NCI-H1436 (cell line): Measurements from ENCODE around the gene PTPRJ.

ENCODE experiments used
- DNase-seq: peaks from one replicate; lab custom pipeline; 2025; lab: John Stamatoyannopoulos, UW

Gene PTPRJ

GRCh38 chr11:48040830-48041444 lies 60.6 kb downstream of the PTPRJ start:
- DNase-seq: no peak

GRCh38 chr11:48041877-48042695 lies 61.7 kb downstream of the PTPRJ start:
- DNase-seq: no peak

DNA sequence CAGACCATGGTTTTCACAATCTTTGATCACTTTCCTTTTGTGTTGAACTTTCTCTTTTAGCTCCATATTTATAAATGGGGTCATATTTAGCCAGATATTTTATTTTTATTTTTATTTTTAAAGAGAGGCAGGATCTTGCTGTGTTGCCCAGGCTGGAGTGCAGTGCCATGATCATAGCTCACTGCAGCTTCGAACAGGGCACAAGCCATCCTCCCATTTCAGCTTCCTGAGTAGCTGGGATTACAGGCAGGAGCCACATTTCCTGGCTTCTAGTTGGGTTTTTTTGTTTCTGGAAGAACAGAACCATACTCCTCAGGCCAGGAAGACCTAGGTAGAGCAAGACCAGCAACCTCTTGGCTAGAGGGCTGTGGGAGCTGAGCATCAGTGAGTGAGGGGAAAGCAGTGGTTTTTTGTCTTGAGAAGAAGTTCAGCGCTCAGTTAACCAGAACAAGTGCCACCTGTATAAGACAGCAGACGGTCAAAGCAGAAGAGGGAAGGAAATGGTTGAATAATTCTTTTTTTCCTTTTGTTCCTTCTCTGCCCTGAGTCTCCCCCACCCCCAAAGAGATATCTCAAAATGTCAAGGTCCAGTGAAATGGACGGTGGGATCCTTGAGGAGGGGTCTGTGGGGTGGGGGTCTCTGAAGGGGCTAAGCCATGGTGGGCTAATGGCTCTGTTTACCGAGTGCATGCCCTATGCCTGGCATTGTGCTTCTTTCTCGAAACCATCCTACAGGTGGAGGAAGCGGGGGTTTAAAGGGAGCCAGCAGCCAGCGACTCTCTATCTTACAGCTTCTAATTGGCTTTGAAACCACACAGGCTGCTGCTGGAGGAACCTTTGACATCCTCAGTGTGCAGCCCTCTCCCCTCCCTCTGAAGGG lies 63.0 kb downstream of the PTPRJ start:
- no peak for DNase-seq

- DNase-seq: no peak
These were observed 63.7 kb downstream of the PTPRJ start for GRCh38 chr11:48043991-48044512.

GRCh38 chr11:48044577-48044976 lies 64.2 kb downstream of the PTPRJ start:
- no peak for DNase-seq

DNA sequence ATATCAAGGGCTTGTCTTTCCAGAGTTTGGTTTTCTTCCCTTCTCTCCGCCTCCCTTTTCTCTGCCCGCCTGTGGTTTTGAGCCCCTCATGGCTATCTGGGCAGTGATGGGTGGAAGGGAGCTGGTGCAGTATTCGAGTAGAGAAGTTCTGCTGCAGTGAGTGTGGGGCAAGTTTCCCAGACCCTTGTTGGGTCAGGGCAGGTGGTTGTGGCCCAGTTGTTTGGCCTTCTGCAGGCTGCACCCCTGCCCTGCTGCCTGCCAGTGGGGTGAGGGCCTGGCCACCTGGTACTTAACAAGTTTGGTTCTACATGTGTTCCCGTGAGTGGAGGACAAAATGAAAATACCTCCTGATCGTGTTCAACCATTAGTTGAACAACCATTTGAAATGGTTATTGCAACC lies 65.2 kb downstream of the PTPRJ start:
- no peak for DNase-seq

- DNase-seq: no peak
These were observed 67.3 kb downstream of the PTPRJ start for GRCh38 chr11:48047616-48048015.

GRCh38 chr11:48049036-48049435 lies 68.7 kb downstream of the PTPRJ start:
- DNase-seq: no peak

- DNase-seq: no peak
These were observed 69.9 kb downstream of the PTPRJ start for GRCh38 chr11:48050304-48050703.

DNA sequence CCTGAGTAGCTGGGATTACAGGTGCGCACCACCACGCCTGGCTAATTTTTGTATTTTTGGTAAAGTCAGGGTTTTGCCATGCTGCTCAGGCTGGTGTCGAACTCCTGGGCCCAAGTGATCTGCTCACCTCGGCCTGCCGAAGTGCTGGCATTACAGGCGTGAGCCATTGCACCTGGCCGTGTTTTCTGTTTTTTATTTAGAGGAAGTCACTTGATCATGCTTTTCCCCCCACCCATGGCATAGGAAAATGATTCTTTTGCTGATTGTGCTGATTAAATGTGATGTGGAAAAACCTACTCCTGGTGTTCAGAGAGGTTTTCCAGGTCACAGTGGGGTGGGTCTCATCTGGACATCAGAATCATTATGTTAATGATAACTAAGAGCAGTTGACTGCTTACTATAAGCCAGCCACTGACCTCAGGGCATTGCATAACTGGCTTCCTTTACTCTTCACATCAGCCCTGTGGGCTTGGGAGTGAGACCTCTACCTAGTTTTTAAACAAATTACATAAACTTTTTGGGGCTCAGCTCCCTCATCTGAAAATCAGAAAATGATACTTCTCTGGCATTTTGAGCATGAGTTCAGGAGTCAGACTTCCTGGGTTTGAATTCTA lies 71.0 kb downstream of the PTPRJ start:
- no peak for DNase-seq

- no peak for DNase-seq
These were observed 72.1 kb downstream of the PTPRJ start for GRCh38 chr11:48052183-48053044.

GRCh38 chr11:48054994-48055291 lies 74.6 kb downstream of the PTPRJ start:
- no peak for DNase-seq

- no peak for DNase-seq
These were observed 75.2 kb downstream of the PTPRJ start for GRCh38 chr11:48055292-48056132.

DNA sequence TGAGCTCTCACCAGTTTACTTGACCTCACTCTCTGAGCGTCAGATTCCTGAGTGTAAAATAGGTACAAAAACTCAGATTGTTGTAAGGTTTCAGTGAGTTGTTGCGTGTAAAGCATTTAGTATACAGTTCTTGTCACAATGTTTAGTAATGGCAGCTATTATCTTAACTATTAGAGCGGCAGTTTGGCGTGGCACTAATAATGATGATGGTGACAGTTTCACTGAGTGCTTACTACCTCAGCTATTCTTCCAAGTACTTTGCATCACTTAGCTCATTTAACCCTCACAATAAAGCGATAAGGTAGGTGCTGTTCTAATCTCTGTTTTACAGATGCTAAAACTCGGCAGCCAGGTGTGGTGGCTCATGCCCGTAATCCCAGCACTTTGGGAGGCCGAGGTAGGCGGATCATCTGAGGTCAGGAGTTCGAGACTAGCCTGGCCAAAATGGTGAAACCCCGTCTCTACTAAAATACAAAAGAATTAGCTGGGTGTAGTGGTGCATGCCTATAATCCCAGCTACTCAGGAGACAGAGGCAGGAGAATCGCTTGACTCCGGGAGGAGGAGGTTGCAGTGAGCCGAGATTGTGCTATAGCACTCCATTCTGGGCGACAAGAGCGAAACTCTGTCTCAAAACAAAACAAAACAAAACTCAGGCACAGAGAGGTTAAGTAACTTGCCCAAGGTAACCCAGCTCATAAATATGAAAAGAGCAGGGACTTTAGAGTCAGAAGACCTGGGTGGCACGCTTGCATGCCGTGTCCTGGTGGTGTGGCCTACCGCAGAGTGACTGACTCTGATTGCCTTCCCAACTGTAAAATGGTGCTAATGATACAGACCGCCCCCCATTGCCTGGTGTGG lies 76.2 kb downstream of the PTPRJ start:
- no peak for DNase-seq

DNA sequence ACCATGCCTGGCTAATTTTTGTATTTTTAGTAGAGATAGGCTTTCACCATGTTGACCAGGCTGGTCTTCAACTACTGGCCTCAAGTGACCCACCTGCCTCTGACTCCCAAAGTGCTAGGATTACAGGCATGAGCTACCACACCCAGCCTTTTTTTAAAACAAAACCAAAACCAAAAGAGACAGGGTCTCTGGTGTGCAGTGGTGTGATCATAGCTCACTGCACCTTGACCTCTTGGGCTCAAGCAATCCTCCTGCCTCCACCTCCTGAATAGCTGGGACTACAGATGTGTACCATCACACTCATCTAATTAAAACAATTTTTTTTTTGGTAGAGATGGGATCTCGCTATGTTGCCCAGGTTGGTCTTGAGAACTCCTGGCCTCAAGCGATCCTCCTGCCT lies 77.7 kb downstream of the PTPRJ start:
- DNase-seq: no peak

DNA sequence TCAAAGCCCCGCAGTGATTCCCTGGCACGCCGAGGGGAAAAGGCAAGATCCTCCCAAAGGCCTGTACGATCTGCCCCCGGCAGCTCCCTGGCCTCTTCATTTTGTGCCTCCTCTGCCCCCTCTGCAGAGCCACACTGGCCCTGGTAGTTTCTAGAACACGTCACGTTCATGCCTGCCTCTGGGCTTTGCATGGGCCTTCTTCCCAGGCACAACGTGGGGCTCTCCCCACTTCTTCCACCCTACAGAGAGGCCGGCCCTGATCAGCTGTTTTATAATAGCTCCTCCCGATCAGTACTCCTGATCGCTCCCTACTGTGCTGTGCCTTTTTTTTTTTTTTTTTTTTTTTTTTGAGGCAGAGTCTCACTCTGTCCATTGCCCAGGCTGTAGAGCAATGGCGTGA lies 78.4 kb downstream of the PTPRJ start:
- DNase-seq: no peak

GRCh38 chr11:48062649-48063048 lies 82.3 kb downstream of the PTPRJ start:
- no peak for DNase-seq

DNA sequence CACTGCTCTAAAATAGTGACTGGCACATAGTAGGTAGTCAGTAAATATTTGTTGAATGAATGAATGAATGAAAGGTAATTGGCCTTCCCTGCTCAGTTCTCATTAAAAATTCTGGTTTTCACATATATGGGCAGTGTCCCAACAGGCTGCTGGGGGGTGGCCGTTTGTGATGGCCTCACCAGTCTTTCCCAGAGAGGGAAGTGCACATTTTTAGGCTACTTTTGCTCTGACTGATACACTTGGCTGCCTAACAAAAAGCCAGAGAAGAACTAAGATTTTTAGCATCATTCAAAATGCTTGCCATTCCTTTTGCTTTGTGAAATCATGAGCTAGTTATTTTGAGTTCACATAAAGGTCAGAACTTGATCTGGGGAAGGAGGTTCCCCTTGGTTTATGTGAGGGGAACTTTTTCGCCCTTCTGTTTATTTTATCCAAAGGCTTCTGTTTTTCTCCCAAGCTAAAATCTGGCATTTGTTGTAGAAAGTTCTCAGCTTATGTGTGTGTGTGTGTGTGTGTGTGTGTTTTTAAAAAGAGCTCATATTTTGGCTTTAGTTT lies 83.1 kb downstream of the PTPRJ start:
- no peak for DNase-seq

GRCh38 chr11:48064306-48064705 lies 83.9 kb downstream of the PTPRJ start:
- no peak for DNase-seq
